Panc1 (cell line): ENCODE data around the gene CCDC73. TPM values are rescaled to one million over a fixed set of nuclear protein-coding genes. Genes with fewer than 3 reads are reported as not detected.

Source experiments
- ATAC-seq: fragments of 200-7000 bp; cut with Tn5 transposase; 2 replicates; pipeline ENCODE4 v1.9.1; 2020; ENCODE audit warnings: mild to moderate bottlenecking, moderate library complexity
- BruUV-seq: library from RNA; stranded (reverse); fragments of 400-500 nt; replicated peaks from 2 replicates; lab custom pipeline; 2021; lab: Mats Ljungman, UMichigan
- CTCF ChIA-PET: fragments of 300-600 bp; sonication (Branson Sonifier 250); formaldehyde crosslinking; loops from one replicate; lab custom pipeline; 2022; ENCODE audit warnings: antibody characterized with exemption; lab: Charles Lee
- POLR2A ChIA-PET: fragments of 300-600 bp; sonication (Branson Sonifier 250); formaldehyde crosslinking; loops from one replicate; lab custom pipeline; 2022; ENCODE audit warnings: antibody characterized with exemption; lab: Charles Lee
- DNase-seq: peaks from one replicate; pipeline ENCODE4 v3.0.0-alpha.2; 2010; ENCODE audit warnings: low read depth, low spot score
- H3K27ac ChIP-seq: 2 replicates; pipeline ENCODE4 v1.5.1; 2011; ENCODE audit warnings: mild to moderate bottlenecking, low read length, inconsistent platforms
- H3K27me3 ChIP-seq: fragments of 200-500 bp; sonication (Bioruptor generic); 2 replicates; pipeline ENCODE4 v1.6.0; 2014; ENCODE audit warnings: low read length, inconsistent platforms; ENCODE audit not compliant: control insufficient read depth, insufficient read depth
- H3K36me3 ChIP-seq: fragments of 200-500 bp; sonication (Bioruptor generic); 2 replicates; pipeline ENCODE4 v1.5.1; 2014; ENCODE audit warnings: inconsistent platforms, mild to moderate bottlenecking, low read length, moderate library complexity; ENCODE audit not compliant: control insufficient read depth, insufficient read depth
- H3K4me1 ChIP-seq: 2 replicates; pipeline ENCODE4 v1.5.1; 2011; ENCODE audit warnings: inconsistent platforms, mild to moderate bottlenecking, low read length, moderate library complexity; ENCODE audit not compliant: control insufficient read depth, insufficient read depth
- H3K4me3 ChIP-seq, 2 experiments: 2 replicates each; pipeline ENCODE4 v1.5.1; 2011 to 2012; ENCODE audit warnings: low read depth in 2 of 2, low read length in 2 of 2, mild to moderate bottlenecking in 2 of 2, inconsistent platforms in 1 of 2, moderate library complexity in 1 of 2
- H3K9me3 ChIP-seq: fragments of 200-500 bp; sonication (Bioruptor generic); 2 replicates; pipeline ENCODE4 v1.5.1; 2014; ENCODE audit warnings: low read depth, mild to moderate bottlenecking, inconsistent platforms, low read length, moderate library complexity; ENCODE audit not compliant: control insufficient read depth, insufficient read depth
- CTCF ChIP-seq: fragments of 450-650 bp; IDR thresholded peaks from 2 replicates; pipeline ENCODE4 v1.5.1; 2017; ENCODE audit warnings: mild to moderate bottlenecking
- POLR2AphosphoS5 ChIP-seq: IDR thresholded peaks from 2 replicates; pipeline ENCODE4 v1.6.1; 2012; ENCODE audit warnings: mild to moderate bottlenecking, low read depth, low read length, moderate library complexity
- SIN3A ChIP-seq: IDR thresholded peaks from 2 replicates; pipeline ENCODE4 v1.6.1; 2012; ENCODE audit warnings: low read depth, mild to moderate bottlenecking, low read length, moderate library complexity, borderline replicate concordance; ENCODE audit not compliant: insufficient read depth
- TCF7L2 ChIP-seq: IDR thresholded peaks from 2 replicates; pipeline ENCODE4 v1.6.1; 2011; ENCODE audit warnings: mild to moderate bottlenecking, low read depth, low read length, inconsistent platforms
- in situ Hi-C: cut with HindIII; loops from 2 replicates; pipeline ENCODE4 v1.10.0; 2016; ENCODE audit warnings: low sequenced_read_pairs, low pct_unique_long_range_greater_than_20kb
- intact Hi-C: fragments of 100-400 bp; cut with micrococcal nuclease; formaldehyde crosslinking; loops from one replicate; pipeline ENCODE4 v1.10.0; 2022; ENCODE audit not compliant: unreplicated experiment
- total RNA-seq: library from RNA; stranded (reverse); gene quantifications from one replicate; pipeline ENCODE4 v1.2.1, GENCODE V29; 2021; ENCODE audit not compliant: unreplicated experiment
- TF ChIP-seq, protein P1 (sequence below), 2 experiments: IDR thresholded peaks; 2 replicates each; pipeline ENCODE4 v1.6.1; 2011 to 2012; ENCODE audit warnings: low read depth in 2 of 2, control low read depth in 1 of 2, low read length in 1 of 2, mild to moderate bottlenecking in 1 of 2, moderate library complexity in 1 of 2; ENCODE audit not compliant: insufficient read depth in 1 of 2

The CCDC73 gene
- total RNA-seq, 1 experiment from 2014 or later: not detected

DNA sequence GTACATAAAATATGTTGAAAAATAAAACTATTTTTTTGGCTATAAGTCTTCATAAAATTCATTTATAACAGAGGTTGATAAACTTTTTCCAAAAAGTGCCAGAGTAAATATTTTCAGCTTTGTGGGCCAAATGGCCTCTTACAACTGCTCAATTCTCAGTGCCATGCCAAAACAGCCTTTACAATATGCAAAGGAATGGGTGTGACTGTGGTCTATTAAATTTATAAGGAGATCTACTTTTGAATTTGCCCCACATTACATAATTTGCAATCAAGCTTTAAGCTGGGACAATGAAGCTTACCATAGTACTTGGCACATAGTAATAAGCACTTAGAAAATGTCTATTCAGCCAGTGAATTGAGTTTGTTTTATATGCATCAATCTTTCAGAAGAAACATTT is 188.2 kb downstream of the CCDC73 start:
- ChIA-PET CTCF (no interaction called here), POLR2A (no interaction called here)
- TF ChIP-seq TCF7L2: no peak
- TF ChIP-seq SIN3A: no peak
- no peak for TF ChIP-seq CTCF
- TF ChIP-seq POLR2AphosphoS5: no peak
- TF ChIP-seq, protein P1, sequence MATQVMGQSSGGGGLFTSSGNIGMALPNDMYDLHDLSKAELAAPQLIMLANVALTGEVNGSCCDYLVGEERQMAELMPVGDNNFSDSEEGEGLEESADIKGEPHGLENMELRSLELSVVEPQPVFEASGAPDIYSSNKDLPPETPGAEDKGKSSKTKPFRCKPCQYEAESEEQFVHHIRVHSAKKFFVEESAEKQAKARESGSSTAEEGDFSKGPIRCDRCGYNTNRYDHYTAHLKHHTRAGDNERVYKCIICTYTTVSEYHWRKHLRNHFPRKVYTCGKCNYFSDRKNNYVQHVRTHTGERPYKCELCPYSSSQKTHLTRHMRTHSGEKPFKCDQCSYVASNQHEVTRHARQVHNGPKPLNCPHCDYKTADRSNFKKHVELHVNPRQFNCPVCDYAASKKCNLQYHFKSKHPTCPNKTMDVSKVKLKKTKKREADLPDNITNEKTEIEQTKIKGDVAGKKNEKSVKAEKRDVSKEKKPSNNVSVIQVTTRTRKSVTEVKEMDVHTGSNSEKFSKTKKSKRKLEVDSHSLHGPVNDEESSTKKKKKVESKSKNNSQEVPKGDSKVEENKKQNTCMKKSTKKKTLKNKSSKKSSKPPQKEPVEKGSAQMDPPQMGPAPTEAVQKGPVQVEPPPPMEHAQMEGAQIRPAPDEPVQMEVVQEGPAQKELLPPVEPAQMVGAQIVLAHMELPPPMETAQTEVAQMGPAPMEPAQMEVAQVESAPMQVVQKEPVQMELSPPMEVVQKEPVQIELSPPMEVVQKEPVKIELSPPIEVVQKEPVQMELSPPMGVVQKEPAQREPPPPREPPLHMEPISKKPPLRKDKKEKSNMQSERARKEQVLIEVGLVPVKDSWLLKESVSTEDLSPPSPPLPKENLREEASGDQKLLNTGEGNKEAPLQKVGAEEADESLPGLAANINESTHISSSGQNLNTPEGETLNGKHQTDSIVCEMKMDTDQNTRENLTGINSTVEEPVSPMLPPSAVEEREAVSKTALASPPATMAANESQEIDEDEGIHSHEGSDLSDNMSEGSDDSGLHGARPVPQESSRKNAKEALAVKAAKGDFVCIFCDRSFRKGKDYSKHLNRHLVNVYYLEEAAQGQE (IDR thresholded peaks at IDR 0.05; ENCODE audit: insufficient read depth in 1 of 2, low read depth in 2 of 2, low read length in 1 of 2): no peak
- no peaks in the 10 kb centered on the region for H3K4me1 ChIP-seq
- H3K36me3 ChIP-seq: peaks cover 39% of the 10 kb centered on the region
- BruUV-seq: no TSS peak
- H3K27ac ChIP-seq: no peak overlapping the region
- no peaks in the 10 kb centered on the region for H3K27me3 ChIP-seq
- in situ Hi-C loops (no loop called here), intact Hi-C loops (no loop called here)
- ATAC-seq (no peak), DNase-seq (no peak)
- H3K4me3 ChIP-seq: no peak overlapping the region
- H3K9me3 ChIP-seq: no peaks in the 10 kb centered on the region

GRCh38 chr11:32602657-32603415 is 191.6 kb downstream of the CCDC73 start:
- Histone ChIP-seq H3K4me1 (no peaks in the 10 kb centered on the region; the same call in none of the 2 replicates), H3K36me3 (peaks cover 67% of the 10 kb centered on the region), H3K27ac (no peak overlapping the region), H3K9me3 (no peaks in the 10 kb centered on the region), H3K4me3 (no peak overlapping the region), H3K27me3 (no peaks in the 10 kb centered on the region)
- in situ Hi-C loops: no loop called here
- BruUV-seq: no TSS peak
- ChIA-PET POLR2A (no interaction called here), CTCF (no interaction called here)
- DNase-seq (no peak), ATAC-seq (no peak)
- intact Hi-C loops: no loop called here
- TF ChIP-seq POLR2AphosphoS5 (no peak), CTCF (no peak), TCF7L2 (no peak), SIN3A (no peak)
- TF ChIP-seq, protein P1 (IDR thresholded peaks at IDR 0.05; ENCODE audit: insufficient read depth in 1 of 2, low read depth in 2 of 2, low read length in 1 of 2): no peak
